ENCODE measurements around the gene GRIPAP1.

Gene GRIPAP1

DNA sequence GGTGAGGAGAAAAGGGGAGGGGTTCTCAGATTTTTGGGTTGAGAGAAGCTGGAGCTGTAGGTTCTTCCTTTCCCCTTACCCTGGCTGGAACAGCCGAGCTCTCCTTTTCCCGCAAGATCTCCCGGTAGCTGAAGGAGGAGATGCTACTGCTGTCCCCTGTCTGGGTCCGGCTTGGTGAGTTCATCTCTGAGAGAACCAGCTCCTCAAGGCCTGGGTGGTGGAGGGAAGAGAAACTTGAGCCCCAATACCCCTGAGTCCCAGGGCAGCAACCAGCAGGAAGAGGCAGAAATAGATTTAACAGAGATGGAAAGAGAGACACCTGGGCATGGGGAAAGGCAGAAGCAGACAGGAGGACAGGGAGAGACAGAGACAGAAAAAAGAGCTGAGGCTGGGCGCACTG is 23.8 kb downstream of the GRIPAP1 start:
- no peaks in the 10 kb centered on the region for H3K4me1 ChIP-seq
- no peak overlapping the region for H3K27ac ChIP-seq
- DNase-seq, result no peak
- intact Hi-C loops (cut with DNase I; ENCODE audit: low total_unique reads), result no loop called here
- H3K36me3 ChIP-seq, result peaks cover 4 to 77% (median 43%) of the 10 kb centered on the region in 3 donors
- no peaks in the 10 kb centered on the region for H3K9me3 ChIP-seq
- H3K4me3 ChIP-seq, result no peak overlapping the region
- TF ChIP-seq, protein P1, sequence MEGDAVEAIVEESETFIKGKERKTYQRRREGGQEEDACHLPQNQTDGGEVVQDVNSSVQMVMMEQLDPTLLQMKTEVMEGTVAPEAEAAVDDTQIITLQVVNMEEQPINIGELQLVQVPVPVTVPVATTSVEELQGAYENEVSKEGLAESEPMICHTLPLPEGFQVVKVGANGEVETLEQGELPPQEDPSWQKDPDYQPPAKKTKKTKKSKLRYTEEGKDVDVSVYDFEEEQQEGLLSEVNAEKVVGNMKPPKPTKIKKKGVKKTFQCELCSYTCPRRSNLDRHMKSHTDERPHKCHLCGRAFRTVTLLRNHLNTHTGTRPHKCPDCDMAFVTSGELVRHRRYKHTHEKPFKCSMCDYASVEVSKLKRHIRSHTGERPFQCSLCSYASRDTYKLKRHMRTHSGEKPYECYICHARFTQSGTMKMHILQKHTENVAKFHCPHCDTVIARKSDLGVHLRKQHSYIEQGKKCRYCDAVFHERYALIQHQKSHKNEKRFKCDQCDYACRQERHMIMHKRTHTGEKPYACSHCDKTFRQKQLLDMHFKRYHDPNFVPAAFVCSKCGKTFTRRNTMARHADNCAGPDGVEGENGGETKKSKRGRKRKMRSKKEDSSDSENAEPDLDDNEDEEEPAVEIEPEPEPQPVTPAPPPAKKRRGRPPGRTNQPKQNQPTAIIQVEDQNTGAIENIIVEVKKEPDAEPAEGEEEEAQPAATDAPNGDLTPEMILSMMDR (IDR thresholded peaks at IDR 0.05), result no peak
- no peaks in the 10 kb centered on the region for H3K27me3 ChIP-seq

DNA sequence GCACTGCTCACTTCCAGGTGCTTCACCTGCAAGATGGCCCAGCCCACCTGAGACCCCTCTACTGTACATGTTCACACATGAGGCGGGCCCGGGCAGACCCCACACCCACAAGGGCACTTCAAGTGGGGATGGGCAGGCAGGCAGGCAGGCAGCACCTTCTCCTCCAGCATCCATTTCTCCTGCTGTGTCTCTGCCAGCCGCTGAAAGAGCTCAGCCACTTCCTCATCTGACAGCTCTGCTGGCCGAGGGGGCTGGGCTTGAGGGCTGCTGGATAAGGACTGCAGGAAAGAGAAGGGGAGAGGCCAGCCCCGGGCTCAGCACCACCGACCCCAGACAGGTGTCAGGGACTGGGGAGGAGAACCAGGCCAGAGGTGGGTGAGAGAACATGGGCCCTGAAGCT is 26.0 kb downstream of the GRIPAP1 start:
- Histone ChIP-seq H3K9me3 (no peaks in the 10 kb centered on the region), H3K27ac (no peak overlapping the region), H3K4me1 (peaks cover 0 to 9% (median 2%) of the 10 kb centered on the region in 4 donors), H3K36me3 (peaks cover 0 to 55% (median 23%) of the 10 kb centered on the region in 3 donors), H3K27me3 (no peaks in the 10 kb centered on the region), H3K4me3 (no peak overlapping the region)
- TF ChIP-seq, protein P1 (IDR thresholded peaks at IDR 0.05), result no peak
- intact Hi-C loops (cut with DNase I; ENCODE audit: low total_unique reads), result no loop called here
- no peak for DNase-seq

DNA sequence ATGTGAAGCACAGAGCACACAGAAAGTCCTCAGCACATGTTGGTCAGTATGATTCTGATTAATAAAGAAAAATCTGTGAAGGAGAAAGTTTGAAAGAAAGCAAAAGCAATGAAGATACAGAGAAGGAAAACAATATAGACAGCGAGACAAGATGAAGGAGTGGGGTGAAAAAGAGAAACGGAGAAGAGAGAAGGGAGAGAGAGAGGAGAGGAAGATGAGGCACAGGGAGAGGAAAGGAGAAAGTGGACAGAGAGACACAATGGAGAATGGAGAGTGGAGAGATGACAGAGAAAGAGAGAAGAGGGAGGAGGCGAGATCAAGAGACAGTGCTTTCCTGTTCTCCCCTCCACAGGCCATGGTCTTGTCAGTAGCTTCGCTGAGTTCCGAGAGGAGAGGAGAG is 26.5 kb downstream of the GRIPAP1 start:
- peaks cover 0 to 9% (median 2%) of the 10 kb centered on the region in 4 donors for H3K4me1 ChIP-seq
- H3K9me3 ChIP-seq, result no peaks in the 10 kb centered on the region
- peaks cover 0 to 50% (median 21%) of the 10 kb centered on the region in 3 donors for H3K36me3 ChIP-seq
- intact Hi-C loops (cut with DNase I; ENCODE audit: low total_unique reads), result no loop called here
- H3K4me3 ChIP-seq, result no peak overlapping the region
- no peak for DNase-seq
- H3K27ac ChIP-seq, result no peak overlapping the region
- TF ChIP-seq, protein P1 (IDR thresholded peaks at IDR 0.05), result no peak
- H3K27me3 ChIP-seq, result no peaks in the 10 kb centered on the region

DNA sequence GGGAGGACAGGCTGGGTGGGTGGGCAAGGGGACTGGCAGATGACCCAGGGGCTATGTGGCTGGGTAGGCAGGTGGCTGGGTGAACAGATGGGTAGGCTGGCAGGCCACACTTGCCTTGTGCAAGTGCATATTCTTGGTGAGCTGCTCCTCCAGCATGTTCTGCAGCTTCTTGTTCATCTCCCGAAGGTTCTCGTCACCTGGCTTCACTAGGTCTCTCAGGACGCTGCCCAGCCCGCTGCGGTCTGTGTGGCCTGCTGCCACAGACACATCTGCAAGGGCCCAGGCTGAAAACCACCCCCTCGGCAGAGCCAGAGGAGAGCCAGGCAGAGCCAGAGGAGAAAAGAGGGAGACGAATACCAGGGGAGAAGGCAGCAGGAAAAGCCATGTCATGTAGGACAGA is 27.0 kb downstream of the GRIPAP1 start:
- peaks cover 0 to 9% (median 2%) of the 10 kb centered on the region in 4 donors for H3K4me1 ChIP-seq
- intact Hi-C loops (cut with DNase I; ENCODE audit: low total_unique reads), result no loop called here
- H3K9me3 ChIP-seq, result no peaks in the 10 kb centered on the region
- TF ChIP-seq, protein P1 (IDR thresholded peaks at IDR 0.05), result no peak
- no peaks in the 10 kb centered on the region for H3K27me3 ChIP-seq
- no peak overlapping the region for H3K4me3 ChIP-seq
- peaks cover 0 to 47% (median 21%) of the 10 kb centered on the region in 3 donors for H3K36me3 ChIP-seq
- H3K27ac ChIP-seq, result no peak overlapping the region
- DNase-seq, result no peak

DNA sequence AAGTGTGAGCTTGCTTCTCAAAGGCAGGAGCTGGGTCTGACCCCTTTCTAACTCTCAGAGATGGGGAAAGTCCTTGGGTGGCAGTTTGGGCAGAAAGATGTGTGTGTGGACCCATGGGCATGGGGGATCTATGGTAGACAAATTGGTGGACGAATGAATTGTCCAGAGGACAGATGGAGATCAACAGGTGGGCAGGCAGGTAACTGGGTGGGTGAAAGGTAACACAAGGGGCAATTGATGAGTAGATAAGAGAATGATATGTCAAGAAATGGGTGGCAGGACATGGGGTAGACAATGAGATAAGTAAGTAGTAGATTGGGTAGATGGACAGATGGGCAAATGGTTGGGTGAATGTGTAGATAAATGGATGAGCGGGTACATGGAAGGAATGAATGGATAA is 27.5 kb downstream of the GRIPAP1 start:
- no peak for DNase-seq
- no peaks in the 10 kb centered on the region for H3K9me3 ChIP-seq
- H3K27me3 ChIP-seq, result no peaks in the 10 kb centered on the region
- TF ChIP-seq, protein P1 (IDR thresholded peaks at IDR 0.05), result no peak
- H3K4me1 ChIP-seq, result peaks cover 0 to 9% (median 2%) of the 10 kb centered on the region in 4 donors
- H3K4me3 ChIP-seq, result no peak overlapping the region
- peaks cover 0 to 43% (median 21%) of the 10 kb centered on the region in 3 donors for H3K36me3 ChIP-seq
- no peak overlapping the region for H3K27ac ChIP-seq
- intact Hi-C loops (cut with DNase I; ENCODE audit: low total_unique reads), result no loop called here

DNA sequence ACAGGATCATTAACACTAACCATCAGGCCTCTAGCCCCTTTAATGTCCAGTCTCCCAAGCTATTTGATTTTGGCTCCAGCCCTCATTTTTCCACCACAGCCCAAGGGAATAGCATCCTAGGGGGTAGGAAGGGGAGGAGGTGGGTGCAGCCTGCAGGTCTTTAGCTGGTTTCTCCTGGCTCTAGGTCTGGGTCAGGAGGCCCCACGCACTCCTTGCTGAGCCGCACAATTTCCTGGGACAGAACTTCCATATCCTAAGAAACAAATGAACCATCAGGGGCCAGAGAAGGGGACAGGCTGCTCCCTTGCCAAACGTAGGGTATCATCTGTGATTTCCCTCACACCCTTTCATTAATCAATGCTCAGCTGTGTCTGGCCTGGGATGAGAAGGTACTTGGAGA is 28.0 kb downstream of the GRIPAP1 start:
- intact Hi-C loops (cut with DNase I; ENCODE audit: low total_unique reads), result no loop called here
- no peak overlapping the region for H3K27ac ChIP-seq
- H3K36me3 ChIP-seq, result peaks cover 0 to 43% (median 21%) of the 10 kb centered on the region in 3 donors
- no peak overlapping the region for H3K4me3 ChIP-seq
- DNase-seq, result no peak
- no peaks in the 10 kb centered on the region for H3K9me3 ChIP-seq
- H3K27me3 ChIP-seq, result no peaks in the 10 kb centered on the region
- H3K4me1 ChIP-seq, result peaks cover 0 to 9% (median 2%) of the 10 kb centered on the region in 4 donors
- TF ChIP-seq, protein P1 (IDR thresholded peaks at IDR 0.05), result no peak
